ENCODE results near the gene NIPAL1.

Gene NIPAL1

DNA sequence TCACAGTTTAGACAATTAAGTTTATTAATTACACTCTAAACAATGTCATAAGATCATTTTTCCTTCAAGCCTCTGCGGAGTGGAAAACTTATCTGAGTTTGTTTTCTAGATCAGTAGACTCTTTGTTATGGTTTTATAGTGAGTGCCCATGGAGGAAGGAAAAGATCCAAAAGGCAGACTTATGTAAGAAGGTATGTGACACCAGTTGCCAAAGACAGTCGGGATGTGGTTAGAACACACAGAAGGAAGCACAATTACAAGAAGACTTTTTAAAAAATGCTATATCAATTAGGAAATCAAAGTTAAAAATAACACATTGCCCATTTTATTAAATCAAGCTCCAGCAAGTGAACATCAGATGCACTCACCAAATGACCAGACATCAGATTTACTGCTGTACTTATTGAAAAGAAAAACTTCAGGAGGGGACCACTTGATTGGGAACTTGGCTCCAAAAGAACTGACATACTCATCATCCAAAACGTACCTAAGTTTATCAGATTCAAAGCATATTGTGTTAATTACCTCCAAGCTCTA lies 57.1 kb downstream of the NIPAL1 start:
- DNase-seq (ENCODE audit: low read depth): no peak
- TF ChIP-seq CTCF (conservative IDR thresholded peaks at IDR 0.05; ENCODE audit: low read length): no peak
- no peak overlapping the region for H3K4me3 ChIP-seq (ENCODE audit: low read length)

GRCh38 chr4:48074657-48075056 lies 58.1 kb downstream of the NIPAL1 start:
- no peak for TF ChIP-seq CTCF (conservative IDR thresholded peaks at IDR 0.05; ENCODE audit: low read length)
- no peak overlapping the region for H3K4me3 ChIP-seq (ENCODE audit: low read length)
- no peak for DNase-seq (ENCODE audit: low read depth)

GRCh38 chr4:48078425-48078824 lies 61.9 kb downstream of the NIPAL1 start:
- no peak for TF ChIP-seq CTCF (conservative IDR thresholded peaks at IDR 0.05; ENCODE audit: low read length)

DNA sequence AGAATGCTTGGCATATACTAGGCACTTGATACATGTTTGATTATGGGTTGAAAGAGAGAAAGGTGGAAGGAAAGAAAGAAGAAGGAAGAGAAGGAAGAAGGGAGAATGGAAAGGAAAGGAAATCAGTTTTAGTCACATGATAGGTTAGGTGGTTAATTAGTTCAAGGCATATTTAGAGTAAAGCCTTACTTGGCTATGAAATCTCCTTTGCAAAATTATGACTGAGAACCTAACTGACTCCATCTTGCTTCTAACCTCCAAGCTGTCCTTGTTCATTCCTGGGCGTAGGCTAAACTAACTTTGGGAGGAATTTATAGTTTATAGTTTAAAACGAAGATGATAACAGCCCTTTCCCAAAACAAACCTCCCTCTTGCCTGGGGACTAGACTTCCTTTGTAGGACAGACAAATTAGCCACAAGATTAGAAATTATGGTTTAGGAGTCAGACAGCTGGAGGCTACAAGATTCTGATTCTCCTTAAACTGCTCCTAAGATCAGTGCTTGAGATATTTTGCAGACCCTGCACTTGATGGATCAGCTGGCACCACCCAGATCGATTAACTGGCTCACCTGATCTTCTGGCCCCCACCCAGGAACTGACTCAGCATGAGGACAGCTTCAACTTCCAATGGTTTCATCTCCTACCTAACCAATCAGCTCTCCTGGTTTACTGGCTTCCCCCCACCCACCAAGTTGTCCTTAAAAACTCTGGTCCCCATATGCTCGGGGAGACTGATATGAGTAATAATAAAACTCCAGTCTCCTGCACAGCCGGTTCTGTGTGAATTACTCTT lies 62.5 kb downstream of the NIPAL1 start:
- DNase-seq (ENCODE audit: low read depth): no peak
- no peak overlapping the region for H3K4me3 ChIP-seq (ENCODE audit: low read length)
- no peak for TF ChIP-seq CTCF (conservative IDR thresholded peaks at IDR 0.05; ENCODE audit: low read length)

More at GRCh38 chr4:48078425-48078824, 61.9 kb downstream of the NIPAL1 start:
- no peak for DNase-seq (ENCODE audit: low read depth)
- no peak overlapping the region for H3K4me3 ChIP-seq (ENCODE audit: low read length)

DNA sequence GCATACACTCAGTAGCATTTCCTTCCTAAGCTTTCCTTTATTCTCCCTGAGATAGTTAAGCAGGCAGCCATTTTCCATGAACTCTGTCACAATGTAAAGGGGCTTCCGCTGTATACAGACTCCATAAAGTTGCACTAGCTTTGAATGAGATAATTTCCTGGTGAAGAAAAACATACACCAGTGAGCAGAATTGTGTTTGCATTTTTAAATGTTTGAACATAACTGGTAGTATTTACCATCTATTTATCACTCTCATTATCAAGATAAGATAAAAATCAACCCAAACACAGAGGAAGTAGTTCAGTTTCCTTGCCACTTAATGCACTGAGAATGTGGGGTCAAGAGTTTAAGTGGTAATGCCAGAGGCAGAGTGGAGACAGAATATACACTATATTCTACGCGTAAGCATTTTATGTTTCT lies 63.4 kb downstream of the NIPAL1 start:
- DNase-seq (ENCODE audit: low read depth): no peak
- no peak overlapping the region for H3K4me3 ChIP-seq (ENCODE audit: low read length)
- no peak for TF ChIP-seq CTCF (conservative IDR thresholded peaks at IDR 0.05; ENCODE audit: low read length)

GRCh38 chr4:48081196-48081595 lies 64.6 kb downstream of the NIPAL1 start:
- H3K4me3 ChIP-seq (ENCODE audit: low read length): no peak overlapping the region
- TF ChIP-seq CTCF (conservative IDR thresholded peaks at IDR 0.05; ENCODE audit: low read length): no peak
- no peak for DNase-seq (ENCODE audit: low read depth)

DNA sequence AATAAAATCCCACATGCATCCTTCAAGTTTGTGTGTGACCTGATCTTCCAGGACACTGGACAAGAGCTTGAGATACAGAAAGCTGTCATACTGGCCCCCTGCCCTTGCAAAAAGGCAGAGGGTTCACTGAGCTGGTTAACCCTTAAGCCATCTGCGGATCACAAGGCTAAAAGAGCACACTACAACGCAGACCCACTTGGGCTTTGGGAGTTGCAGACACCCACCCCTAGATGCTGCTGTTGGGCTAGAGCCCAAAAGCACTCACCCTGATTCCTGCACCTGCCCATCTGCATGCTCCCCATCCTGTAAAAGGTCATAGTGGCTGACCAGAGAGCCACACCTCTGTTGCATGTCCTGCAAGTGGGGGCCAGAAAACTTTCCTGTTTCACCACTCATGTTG lies 66.4 kb downstream of the NIPAL1 start:
- no peak overlapping the region for H3K4me3 ChIP-seq (ENCODE audit: low read length)
- no peak for TF ChIP-seq CTCF (conservative IDR thresholded peaks at IDR 0.05; ENCODE audit: low read length)
- no peak for DNase-seq (ENCODE audit: low read depth)

Measured in AG10803 (cell line).